Fibroblast of the aortic adventitia (primary cell): Measurements from ENCODE around the gene COL4A1. TPM values are rescaled to one million over a fixed set of nuclear protein-coding genes. Genes with fewer than 3 reads are reported as not detected.

Experiments
- DNase-seq: peaks from one replicate; pipeline ENCODE4 v3.0.0-alpha.2; 2010; ENCODE audit warnings: low read depth
- H3K4me3 ChIP-seq: 2 replicates; pipeline ENCODE4 v1.5.1; 2011; ENCODE audit warnings: low read depth, mild to moderate bottlenecking, control low read depth, low read length, moderate library complexity
- total RNA-seq: library from RNA; depleted of rRNA; stranded (reverse); fragments of >200 nt; gene quantifications from 2 replicates; pipeline ENCODE4 v1.2.3, GENCODE V29; 2012; ENCODE audit warnings: low replicate concordance
- TF ChIP-seq, protein P1 (sequence below): IDR thresholded peaks from 2 replicates; pipeline ENCODE4 v1.5.1; 2011; ENCODE audit warnings: mild to moderate bottlenecking, low read length, control low read depth, inconsistent platforms; ENCODE audit not compliant: insufficient read depth

Gene COL4A1
- total RNA-seq, 1 donor = 43.7 TPM

DNA sequence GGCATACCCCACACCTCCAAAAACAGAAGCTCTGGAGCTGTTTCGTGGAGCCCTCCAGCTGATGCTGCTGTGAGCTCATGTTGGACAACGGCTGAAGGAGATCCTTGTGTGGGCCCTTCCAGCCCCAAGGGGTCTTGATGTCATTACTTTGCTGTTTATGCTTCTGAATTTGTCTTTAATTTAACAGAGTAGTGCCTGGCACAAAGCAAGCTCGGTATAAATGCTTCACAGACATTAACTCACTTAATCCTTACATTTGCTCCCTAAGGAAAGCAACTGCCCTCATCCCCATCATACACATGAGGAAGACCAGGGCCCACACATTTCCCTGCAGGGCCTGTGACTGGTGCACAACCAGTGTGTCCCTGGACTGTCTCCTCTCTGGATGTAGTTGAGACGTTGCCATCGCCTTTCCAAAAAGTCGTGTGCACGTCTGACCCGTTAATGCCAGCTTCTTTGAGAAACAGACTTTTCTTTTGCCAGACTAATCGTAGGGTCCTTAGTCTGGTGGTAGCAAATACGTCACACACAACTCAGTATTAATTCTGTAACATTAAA lies 7.6 kb downstream of the COL4A1 start:
- TF ChIP-seq, protein P1, sequence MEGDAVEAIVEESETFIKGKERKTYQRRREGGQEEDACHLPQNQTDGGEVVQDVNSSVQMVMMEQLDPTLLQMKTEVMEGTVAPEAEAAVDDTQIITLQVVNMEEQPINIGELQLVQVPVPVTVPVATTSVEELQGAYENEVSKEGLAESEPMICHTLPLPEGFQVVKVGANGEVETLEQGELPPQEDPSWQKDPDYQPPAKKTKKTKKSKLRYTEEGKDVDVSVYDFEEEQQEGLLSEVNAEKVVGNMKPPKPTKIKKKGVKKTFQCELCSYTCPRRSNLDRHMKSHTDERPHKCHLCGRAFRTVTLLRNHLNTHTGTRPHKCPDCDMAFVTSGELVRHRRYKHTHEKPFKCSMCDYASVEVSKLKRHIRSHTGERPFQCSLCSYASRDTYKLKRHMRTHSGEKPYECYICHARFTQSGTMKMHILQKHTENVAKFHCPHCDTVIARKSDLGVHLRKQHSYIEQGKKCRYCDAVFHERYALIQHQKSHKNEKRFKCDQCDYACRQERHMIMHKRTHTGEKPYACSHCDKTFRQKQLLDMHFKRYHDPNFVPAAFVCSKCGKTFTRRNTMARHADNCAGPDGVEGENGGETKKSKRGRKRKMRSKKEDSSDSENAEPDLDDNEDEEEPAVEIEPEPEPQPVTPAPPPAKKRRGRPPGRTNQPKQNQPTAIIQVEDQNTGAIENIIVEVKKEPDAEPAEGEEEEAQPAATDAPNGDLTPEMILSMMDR = no peak
- no peak for DNase-seq
- H3K4me3 ChIP-seq = no peak overlapping the region

DNA sequence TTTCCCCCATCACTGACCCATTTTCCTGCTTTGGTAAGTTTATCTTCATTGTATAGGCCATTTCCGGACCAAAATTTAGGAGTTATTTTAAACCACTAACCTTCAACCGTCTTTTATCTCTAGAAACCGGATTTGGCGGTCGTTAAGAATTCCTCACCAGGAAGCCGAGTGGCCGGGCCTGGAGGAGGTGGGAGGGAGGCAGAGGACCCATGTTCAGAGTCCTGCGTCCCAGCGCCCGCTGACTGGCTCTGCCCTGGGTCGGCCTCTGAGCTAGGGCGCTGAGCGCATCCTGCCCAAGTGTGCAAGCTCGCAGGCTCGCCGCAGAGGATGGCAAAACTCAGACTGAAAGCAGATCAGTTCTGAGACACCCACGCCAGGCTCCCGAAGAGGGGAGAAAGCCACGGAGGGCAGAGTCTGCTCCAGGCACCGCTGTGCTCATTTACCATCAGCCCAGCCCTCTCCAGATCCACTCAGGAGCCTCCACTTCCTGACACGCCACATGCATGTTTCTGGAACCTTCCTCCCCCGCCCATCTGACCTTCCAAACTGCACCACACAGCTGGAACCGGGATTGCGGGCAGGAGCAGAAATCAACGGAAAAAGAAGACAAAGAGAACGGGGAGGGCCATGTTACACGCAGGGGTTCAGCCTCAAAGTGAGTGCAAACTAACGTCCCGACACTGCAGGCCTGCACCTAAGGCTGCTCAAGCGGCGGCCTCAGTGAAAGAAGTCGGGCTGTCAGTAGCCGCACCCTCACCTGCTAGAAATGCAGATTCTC lies 8.3 kb downstream of the COL4A1 start:
- TF ChIP-seq, protein P1 = no peak
- H3K4me3 ChIP-seq = no peak overlapping the region
- no peak for DNase-seq

DNA sequence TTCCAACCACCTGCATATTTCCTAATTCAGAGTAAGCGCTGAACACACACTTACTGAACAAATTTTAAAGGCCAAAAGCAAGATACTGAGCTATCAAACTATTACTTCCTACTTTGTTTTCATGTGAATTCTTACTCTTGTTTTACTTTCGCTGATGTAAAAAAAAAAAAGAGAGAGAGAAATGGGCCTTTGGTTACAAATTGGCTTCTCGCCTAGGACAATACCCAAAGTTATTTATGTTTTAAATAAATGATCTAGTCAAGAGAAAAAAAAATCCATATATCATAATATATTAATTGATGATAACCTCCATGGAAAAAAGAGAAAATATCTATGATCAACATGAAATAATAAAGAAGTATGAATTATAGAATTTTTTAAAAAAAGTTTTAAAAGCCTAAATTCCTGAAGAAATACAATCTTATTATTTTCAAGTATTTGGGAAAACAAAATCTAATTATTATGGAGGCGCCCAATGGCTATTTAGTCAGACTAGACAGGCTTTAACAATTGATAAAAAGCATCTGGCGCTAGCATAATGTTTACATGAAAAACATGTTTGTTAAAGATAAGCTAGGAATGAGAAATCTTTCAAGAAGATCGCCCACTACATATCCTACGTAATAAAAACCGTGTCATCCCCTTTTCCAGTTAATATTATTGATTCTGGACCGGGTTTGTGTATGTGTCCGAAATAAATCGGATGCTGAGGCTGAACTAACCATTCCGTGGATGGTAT lies 9.0 kb downstream of the COL4A1 start:
- DNase-seq = no peak
- H3K4me3 ChIP-seq = no peak overlapping the region
- TF ChIP-seq, protein P1 = no peak

DNA sequence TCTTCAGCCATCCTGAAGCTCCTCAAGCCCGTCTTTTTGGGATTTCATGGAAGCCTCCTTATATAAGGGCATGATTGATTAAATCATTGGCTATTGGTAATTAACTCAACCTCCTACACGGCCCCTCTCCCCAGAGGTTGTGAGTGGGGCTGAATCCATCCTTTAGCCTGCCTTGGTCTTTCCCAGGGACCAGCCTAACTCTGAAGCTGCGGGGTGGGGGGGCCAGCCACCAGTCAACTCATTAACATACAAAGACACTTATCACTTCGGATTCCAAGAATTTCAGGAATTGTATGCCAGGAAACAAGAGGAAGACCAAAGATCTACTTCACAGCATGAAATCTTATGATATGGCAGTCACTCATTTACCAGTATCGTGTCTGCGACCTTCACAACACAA lies 9.9 kb downstream of the COL4A1 start:
- TF ChIP-seq, protein P1 = no peak
- no peak for DNase-seq
- H3K4me3 ChIP-seq = no peak overlapping the region

DNA sequence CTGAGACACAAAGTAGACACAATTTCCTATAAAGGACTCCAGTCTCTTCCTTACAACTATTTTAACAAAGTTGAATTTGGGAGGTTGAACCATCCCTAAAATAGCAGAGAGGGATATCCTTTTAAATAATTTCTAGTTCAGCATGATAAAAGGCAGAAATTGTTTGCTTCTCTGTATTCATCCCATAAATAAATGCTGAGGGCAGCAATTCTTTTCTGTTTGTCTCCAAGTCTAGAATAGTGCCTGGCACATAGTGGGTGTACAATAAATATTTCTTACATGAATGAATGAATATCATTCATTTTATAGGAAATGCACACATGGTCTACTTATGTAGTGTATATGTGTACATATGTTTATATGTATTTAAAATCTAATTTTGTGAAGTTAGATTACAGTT lies 12.3 kb downstream of the COL4A1 start:
- no peak overlapping the region for H3K4me3 ChIP-seq
- TF ChIP-seq, protein P1 = no peak
- DNase-seq = no peak

DNA sequence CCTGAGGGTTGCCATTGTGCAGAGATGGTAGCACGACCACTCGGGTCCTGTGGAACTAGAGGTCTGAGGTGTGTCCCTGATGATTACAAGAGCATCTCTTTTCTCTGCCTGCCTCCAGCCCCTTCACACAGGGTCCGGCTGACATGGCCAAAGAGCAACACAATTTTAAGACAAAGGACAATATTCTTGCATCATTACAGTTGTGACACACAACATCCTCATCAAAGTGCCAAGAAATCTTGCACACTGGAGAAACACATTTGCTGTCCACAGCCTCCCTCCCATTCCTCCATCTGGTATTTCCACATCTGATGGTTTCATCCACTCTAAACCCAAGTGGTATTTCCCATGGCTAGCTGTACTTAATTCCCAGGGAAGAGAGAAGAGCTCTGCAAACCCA lies 12.8 kb downstream of the COL4A1 start:
- TF ChIP-seq, protein P1 = no peak
- DNase-seq = peak; percentile 45
- no peak overlapping the region for H3K4me3 ChIP-seq
